HEK293T (cell line): Measurements from ENCODE around the gene EIF1.

Experiments
- CTCF ChIA-PET: fragments of 350-600 bp; formaldehyde crosslinking; extraction: SDS; loops from one replicate; lab custom pipeline; 2021; ENCODE audit warnings: antibody characterized with exemption, inconsistent platforms; lab: Yijun Ruan, JAX
- POLR2A ChIA-PET: fragments of 350-600 bp; formaldehyde crosslinking; extraction: SDS; loops from one replicate; lab custom pipeline; 2020; ENCODE audit warnings: antibody characterized with exemption, inconsistent platforms; lab: Yijun Ruan, JAX
- DNase-seq: peaks from one replicate; pipeline ENCODE4 v3.0.0; 2012; ENCODE audit warnings: mixed read lengths; ENCODE audit errors: extremely low spot score
- ARNT ChIP-seq: fragments of 450-650 bp; IDR thresholded peaks from 2 replicates; pipeline ENCODE4 v1.6.1; 2017; ENCODE audit warnings: mild to moderate bottlenecking
- BHLHE40 ChIP-seq: fragments of 450-650 bp; IDR thresholded peaks from 2 replicates; pipeline ENCODE4 v1.6.1; 2016; ENCODE audit warnings: mild to moderate bottlenecking, moderate library complexity, borderline replicate concordance
- CTBP1 ChIP-seq: fragments of 450-650 bp; IDR thresholded peaks from 2 replicates; pipeline ENCODE4 v1.6.1; 2016; ENCODE audit warnings: borderline replicate concordance
- ELF4 ChIP-seq: fragments of 450-650 bp; IDR thresholded peaks from 2 replicates; pipeline ENCODE4 v1.6.1; 2017; ENCODE audit warnings: antibody characterized with exemption
- FOXA1 ChIP-seq: fragments of 450-650 bp; IDR thresholded peaks from 2 replicates; pipeline ENCODE4 v1.6.1; 2016; ENCODE audit warnings: mild to moderate bottlenecking
- FOXK2 ChIP-seq: fragments of 450-650 bp; IDR thresholded peaks from 2 replicates; pipeline ENCODE4 v1.6.1; 2016; ENCODE audit warnings: mild to moderate bottlenecking
- FOXM1 ChIP-seq: fragments of 450-650 bp; IDR thresholded peaks from 2 replicates; pipeline ENCODE4 v1.6.1; 2017; ENCODE audit warnings: mild to moderate bottlenecking, borderline replicate concordance
- HDGF ChIP-seq: fragments of 450-650 bp; IDR thresholded peaks from 2 replicates; pipeline ENCODE4 v1.6.1; 2017; ENCODE audit warnings: antibody characterized with exemption, borderline replicate concordance
- L3MBTL2 ChIP-seq: fragments of 450-650 bp; conservative IDR thresholded peaks from 2 replicates; pipeline ENCODE4 v1.6.1; 2016; ENCODE audit warnings: mild to moderate bottlenecking
- LEF1 ChIP-seq: fragments of 450-650 bp; IDR thresholded peaks from 2 replicates; pipeline ENCODE4 v1.6.1; 2017; ENCODE audit warnings: mild to moderate bottlenecking, borderline replicate concordance
- NFRKB ChIP-seq: fragments of 450-650 bp; IDR thresholded peaks from 2 replicates; pipeline ENCODE4 v1.6.1; 2016; ENCODE audit warnings: mild to moderate bottlenecking, moderate library complexity
- SP1 ChIP-seq: fragments of 450-650 bp; IDR thresholded peaks from 2 replicates; pipeline ENCODE4 v1.6.1; 2017
- SUZ12 ChIP-seq: fragments of 450-650 bp; IDR thresholded peaks from 2 replicates; pipeline ENCODE4 v1.6.1; 2016; ENCODE audit warnings: mild to moderate bottlenecking
- TARDBP ChIP-seq: fragments of 450-650 bp; IDR thresholded peaks from 2 replicates; pipeline ENCODE4 v1.6.1; 2016
- ZNF384 ChIP-seq: fragments of 450-650 bp; IDR thresholded peaks from 2 replicates; pipeline ENCODE4 v1.6.1; 2016
- TF ChIP-seq, protein P1 (sequence below): fragments of 450-650 bp; IDR thresholded peaks from 2 replicates; pipeline ENCODE4 v1.6.1; 2016

The EIF1 gene

DNA sequence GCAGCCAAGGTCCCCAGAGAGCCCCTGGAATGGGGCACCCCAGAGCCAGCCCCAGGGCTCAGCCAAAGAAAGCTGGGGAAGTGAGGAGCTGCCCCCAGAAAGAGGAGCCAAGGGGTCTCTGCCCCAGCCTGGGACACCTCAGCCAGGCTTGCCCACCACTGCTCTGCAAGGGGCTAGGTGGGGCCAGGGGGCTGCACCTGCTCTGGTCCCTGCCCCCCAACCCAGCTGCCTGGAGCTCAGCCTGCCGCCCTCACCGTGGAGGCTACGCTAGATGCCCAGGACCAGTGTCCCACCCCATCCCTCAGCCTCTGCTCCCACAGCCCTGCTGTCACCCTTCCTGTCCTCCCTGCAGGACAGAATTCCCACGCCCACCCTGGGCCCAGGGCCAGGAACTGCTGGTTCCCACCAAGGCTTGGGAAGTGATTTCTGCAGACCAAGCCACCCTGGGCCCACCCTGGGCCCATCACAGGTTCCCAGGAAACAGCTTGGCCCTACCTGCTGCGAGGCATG is 36.2 kb upstream of the EIF1 start:
- no peak for DNase-seq
- TF ChIP-seq TARDBP (no peak), SP1 (no peak), HDGF (no peak)
- POLR2A ChIA-PET = interaction anchor here (1.2 to 2.6 kb wide), 2 partner anchors 36 to 104 kb away, joined by 4 to 18 read pairs; partner anchors contain the start of gene EIF1
- CTCF ChIA-PET = interaction anchor here (0.6 to 2.4 kb wide), 3 partner anchors 10 to 103 kb away, joined by 3 to 14 read pairs (median 14); no protein-coding TSS in a partner anchor

DNA sequence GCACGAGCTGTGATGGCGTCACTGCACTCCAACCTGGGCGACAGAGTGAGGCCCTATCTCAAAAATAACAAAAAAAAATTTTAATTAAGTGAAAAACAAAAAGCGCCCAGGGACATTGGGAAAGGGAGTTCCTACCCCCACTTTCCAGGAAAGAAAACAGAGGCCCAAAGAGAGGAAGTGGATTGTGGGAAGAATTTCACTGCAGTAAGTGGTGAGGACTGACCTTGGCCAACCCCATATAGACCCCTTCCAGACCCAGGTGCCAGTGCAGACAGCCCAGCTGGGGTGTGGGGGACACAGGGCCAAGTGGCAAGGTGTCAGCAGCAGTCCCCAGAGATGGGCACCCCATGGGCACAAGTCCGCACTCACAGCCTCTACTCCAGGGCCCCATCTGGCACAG is 35.3 kb upstream of the EIF1 start:
- DNase-seq = no peak

GRCh38 chr17:41653892-41654677 is 34.6 kb upstream of the EIF1 start:
- ChIA-PET POLR2A (interaction anchor here (1.1 to 2.6 kb wide), 3 partner anchors 9 to 105 kb away, joined by 4 to 18 read pairs (median 4); partner anchors contain the start of gene EIF1), CTCF (interaction anchor here (0.7 to 2.4 kb wide), 4 partner anchors 8 to 105 kb away, joined by 3 to 14 read pairs (median 12); no protein-coding TSS in a partner anchor)
- TF ChIP-seq FOXK2 (no peak), NFRKB (no peak), ZNF384 (no peak), SP1 (no peak), FOXA1 (no peak), ELF4 (no peak), L3MBTL2 (no peak), SUZ12 (no peak), BHLHE40 (no peak)
- TF ChIP-seq, protein P1, sequence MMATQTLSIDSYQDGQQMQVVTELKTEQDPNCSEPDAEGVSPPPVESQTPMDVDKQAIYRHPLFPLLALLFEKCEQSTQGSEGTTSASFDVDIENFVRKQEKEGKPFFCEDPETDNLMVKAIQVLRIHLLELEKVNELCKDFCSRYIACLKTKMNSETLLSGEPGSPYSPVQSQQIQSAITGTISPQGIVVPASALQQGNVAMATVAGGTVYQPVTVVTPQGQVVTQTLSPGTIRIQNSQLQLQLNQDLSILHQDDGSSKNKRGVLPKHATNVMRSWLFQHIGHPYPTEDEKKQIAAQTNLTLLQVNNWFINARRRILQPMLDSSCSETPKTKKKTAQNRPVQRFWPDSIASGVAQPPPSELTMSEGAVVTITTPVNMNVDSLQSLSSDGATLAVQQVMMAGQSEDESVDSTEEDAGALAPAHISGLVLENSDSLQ = no peak
- DNase-seq = no peak

More for the DNA sequence above, 35.3 kb upstream of the EIF1 start:
- TF ChIP-seq SP1 (no peak), TARDBP (no peak), ARNT (no peak), BHLHE40 (no peak), ZNF384 (no peak)
- ChIA-PET CTCF (interaction anchor here (0.7 to 2.4 kb wide), 4 partner anchors 9 to 104 kb away, joined by 3 to 14 read pairs (median 12); no protein-coding TSS in a partner anchor), POLR2A (interaction anchor here (1.1 to 2.6 kb wide), 3 partner anchors 9 to 104 kb away, joined by 4 to 18 read pairs (median 4); partner anchors contain the start of gene EIF1)

- no peak for DNase-seq
- POLR2A ChIA-PET = interaction anchor here (1.1 to 2.6 kb wide), 2 partner anchors 8 to 34 kb away, joined by 4 to 18 read pairs; partner anchors contain the start of gene EIF1
- TF ChIP-seq NFRKB (no peak), ELF4 (no peak), SUZ12 (no peak), CTBP1 (no peak), SP1 (no peak), FOXM1 (no peak), ZNF384 (no peak), HDGF (no peak), ARNT (no peak), BHLHE40 (no peak)
- TF ChIP-seq, protein P1 = no peak
- CTCF ChIA-PET = interaction anchor here (1.5 to 2.8 kb wide), 5 partner anchors 8 to 106 kb away, joined by 5 to 14 read pairs (median 13); no protein-coding TSS in a partner anchor
Measured at GRCh38 chr17:41654678-41655607, 33.7 kb upstream of the EIF1 start.

DNA sequence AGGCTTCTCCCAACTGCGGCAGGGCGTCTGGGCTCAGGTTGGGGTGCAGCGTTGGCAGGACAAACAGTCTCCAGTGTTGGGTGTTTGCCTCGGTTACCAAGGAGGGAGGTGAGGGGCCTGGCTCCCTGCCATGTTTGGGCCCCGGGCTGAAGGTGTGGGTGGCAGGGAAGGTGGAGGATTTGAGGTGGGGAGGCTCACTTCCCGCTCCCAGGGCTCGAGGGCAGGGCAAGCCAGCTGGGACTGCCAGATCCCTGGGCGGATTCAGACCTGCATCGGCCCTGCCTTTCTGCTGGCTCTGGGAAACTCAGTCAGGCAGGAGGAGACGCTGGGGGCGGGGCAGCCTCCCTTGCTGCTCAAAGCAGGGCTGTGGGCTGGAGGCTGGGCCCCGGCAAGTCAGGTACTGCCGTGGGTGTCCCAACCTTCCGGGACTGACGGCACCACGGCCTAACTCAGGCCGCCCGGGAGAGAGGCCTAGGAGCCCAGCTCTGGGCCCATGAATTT is 33.0 kb upstream of the EIF1 start:
- ChIA-PET POLR2A (no interaction called here), CTCF (interaction anchor here (1.7 to 2.8 kb wide), 2 partner anchors 10 to 106 kb away, joined by 5 to 13 read pairs; no protein-coding TSS in a partner anchor)
- no peak for DNase-seq
- TF ChIP-seq LEF1 (no peak), ZNF384 (no peak), HDGF (no peak), NFRKB (no peak), BHLHE40 (no peak)
